Measurements from ENCODE around the gene HIF1A.
"Not testable (repeated sequence)": the region's sequence is repeated elsewhere in the genome, so short reads cannot be mapped to it uniquely, and the experiment has no call there.

HIF1A gene

GRCh38 chr14:61749264-61749663 is 54.0 kb downstream of the HIF1A start:
- no peak overlapping the region for H2AFZ ChIP-seq (ENCODE audit: low read length, unreplicated experiment)
- H3K4me3 ChIP-seq (ENCODE audit: low read depth, low read length) = peak overlapping the region; percentile 81
- peaks cover 74% of the 10 kb centered on the region for H3K36me3 ChIP-seq (ENCODE audit: insufficient read depth, low read length)
- peaks cover 62% of the 10 kb centered on the region for H3K4me1 ChIP-seq (ENCODE audit: control insufficient read depth, insufficient read depth, low read length, unreplicated experiment)
- no peaks in the 10 kb centered on the region for H3K27me3 ChIP-seq (ENCODE audit: insufficient read depth, low read length)
- peak overlapping the region; percentile 82 for H3K27ac ChIP-seq (ENCODE audit: low read depth, low read length)
- H3K79me2 ChIP-seq (ENCODE audit: control insufficient read depth, insufficient read depth, low read length, unreplicated experiment) = peaks cover 52% of the 10 kb centered on the region

GRCh38 chr14:61749867-61750266 is 54.6 kb downstream of the HIF1A start:
- H3K36me3 ChIP-seq (ENCODE audit: insufficient read depth, low read length) = peaks cover 69% of the 10 kb centered on the region
- H3K4me3 ChIP-seq (ENCODE audit: low read depth, low read length) = peak overlapping the region; percentile 81
- H3K79me2 ChIP-seq (ENCODE audit: control insufficient read depth, insufficient read depth, low read length, unreplicated experiment) = peaks cover 50% of the 10 kb centered on the region

GRCh38 chr14:61750708-61751474 is 55.6 kb downstream of the HIF1A start:
- no peak overlapping the region for H2AFZ ChIP-seq (ENCODE audit: low read length, unreplicated experiment)

More at GRCh38 chr14:61749867-61750266, 54.6 kb downstream of the HIF1A start:
- H2AFZ ChIP-seq (ENCODE audit: low read length, unreplicated experiment) = no peak overlapping the region
- peak overlapping the region; percentile 82 for H3K27ac ChIP-seq (ENCODE audit: low read depth, low read length)
- H3K27me3 ChIP-seq (ENCODE audit: insufficient read depth, low read length) = no peaks in the 10 kb centered on the region
- H3K4me1 ChIP-seq (ENCODE audit: control insufficient read depth, insufficient read depth, low read length, unreplicated experiment) = peaks cover 68% of the 10 kb centered on the region

GRCh38 chr14:61751475-61751989 is 56.2 kb downstream of the HIF1A start:
- H3K36me3 ChIP-seq (ENCODE audit: insufficient read depth, low read length) = peaks cover 58% of the 10 kb centered on the region
- no peak overlapping the region for H2AFZ ChIP-seq (ENCODE audit: low read length, unreplicated experiment)
- peak overlapping the region; percentile 82 for H3K27ac ChIP-seq (ENCODE audit: low read depth, low read length)
- peaks cover 38% of the 10 kb centered on the region for H3K79me2 ChIP-seq (ENCODE audit: control insufficient read depth, insufficient read depth, low read length, unreplicated experiment)
- peak overlapping the region; percentile 81 for H3K4me3 ChIP-seq (ENCODE audit: low read depth, low read length)
- no peaks in the 10 kb centered on the region for H3K27me3 ChIP-seq (ENCODE audit: insufficient read depth, low read length)
- H3K4me1 ChIP-seq (ENCODE audit: control insufficient read depth, insufficient read depth, low read length, unreplicated experiment) = peaks cover 60% of the 10 kb centered on the region

More at GRCh38 chr14:61750708-61751474, 55.6 kb downstream of the HIF1A start:
- Histone ChIP-seq H3K4me3 (ENCODE audit: low read depth, low read length) (peak overlapping the region; percentile 81), H3K36me3 (ENCODE audit: insufficient read depth, low read length) (peaks cover 60% of the 10 kb centered on the region), H3K27ac (ENCODE audit: low read depth, low read length) (peak overlapping the region; percentile 82), H3K27me3 (ENCODE audit: insufficient read depth, low read length) (no peaks in the 10 kb centered on the region), H3K4me1 (ENCODE audit: control insufficient read depth, insufficient read depth, low read length, unreplicated experiment) (peaks cover 62% of the 10 kb centered on the region), H3K79me2 (ENCODE audit: control insufficient read depth, insufficient read depth, low read length, unreplicated experiment) (peaks cover 41% of the 10 kb centered on the region)

- Histone ChIP-seq H2AFZ (ENCODE audit: low read length, unreplicated experiment) (no peak overlapping the region), H3K36me3 (ENCODE audit: insufficient read depth, low read length) (peaks cover 47% of the 10 kb centered on the region), H3K4me3 (ENCODE audit: low read depth, low read length) (no peak overlapping the region; the same call in 1 of the 2 replicates), H3K4me1 (ENCODE audit: control insufficient read depth, insufficient read depth, low read length, unreplicated experiment) (peaks cover 49% of the 10 kb centered on the region), H3K79me2 (ENCODE audit: control insufficient read depth, insufficient read depth, low read length, unreplicated experiment) (peaks cover 30% of the 10 kb centered on the region), H3K27ac (ENCODE audit: low read depth, low read length) (peak overlapping the region; percentile 82), H3K27me3 (ENCODE audit: insufficient read depth, low read length) (no peaks in the 10 kb centered on the region)
Observed at GRCh38 chr14:61752626-61753025, 57.3 kb downstream of the HIF1A start.

GRCh38 chr14:61753631-61754030 is 58.3 kb downstream of the HIF1A start:
- H3K36me3 ChIP-seq (ENCODE audit: insufficient read depth, low read length) = peaks cover 37% of the 10 kb centered on the region
- H3K4me3 ChIP-seq (ENCODE audit: low read depth, low read length) = no peak overlapping the region
- peaks cover 21% of the 10 kb centered on the region for H3K79me2 ChIP-seq (ENCODE audit: control insufficient read depth, insufficient read depth, low read length, unreplicated experiment)
- H2AFZ ChIP-seq (ENCODE audit: low read length, unreplicated experiment) = no peak overlapping the region
- H3K27ac ChIP-seq (ENCODE audit: low read depth, low read length) = peak overlapping the region; percentile 82
- no peaks in the 10 kb centered on the region for H3K27me3 ChIP-seq (ENCODE audit: insufficient read depth, low read length)
- H3K4me1 ChIP-seq (ENCODE audit: control insufficient read depth, insufficient read depth, low read length, unreplicated experiment) = peaks cover 45% of the 10 kb centered on the region

GRCh38 chr14:61754627-61755381 is 59.5 kb downstream of the HIF1A start:
- peaks cover 25% of the 10 kb centered on the region for H3K36me3 ChIP-seq (ENCODE audit: insufficient read depth, low read length)
- peak overlapping the region; percentile 82 for H3K27ac ChIP-seq (ENCODE audit: low read depth, low read length)
- no peaks in the 10 kb centered on the region for H3K27me3 ChIP-seq (ENCODE audit: insufficient read depth, low read length)

GRCh38 chr14:61755382-61755742 is 60.0 kb downstream of the HIF1A start:
- H2AFZ ChIP-seq (ENCODE audit: low read length, unreplicated experiment); H3K27me3 ChIP-seq (ENCODE audit: insufficient read depth, low read length); H3K79me2 ChIP-seq (ENCODE audit: control insufficient read depth, insufficient read depth, low read length, unreplicated experiment); H3K4me3 ChIP-seq (ENCODE audit: low read depth, low read length): not testable (repeated sequence)
- Histone ChIP-seq H3K36me3 (ENCODE audit: insufficient read depth, low read length) (peaks cover 19% of the 10 kb centered on the region), H3K27ac (ENCODE audit: low read depth, low read length) (peak overlapping the region; percentile 82), H3K4me1 (ENCODE audit: control insufficient read depth, insufficient read depth, low read length, unreplicated experiment) (peaks cover 35% of the 10 kb centered on the region)

More at GRCh38 chr14:61754627-61755381, 59.5 kb downstream of the HIF1A start:
- Histone ChIP-seq H3K79me2 (ENCODE audit: control insufficient read depth, insufficient read depth, low read length, unreplicated experiment) (peaks cover 10% of the 10 kb centered on the region), H3K4me3 (ENCODE audit: low read depth, low read length) (no peak overlapping the region), H2AFZ (ENCODE audit: low read length, unreplicated experiment) (no peak overlapping the region), H3K4me1 (ENCODE audit: control insufficient read depth, insufficient read depth, low read length, unreplicated experiment) (peaks cover 37% of the 10 kb centered on the region)

- H3K36me3 ChIP-seq (ENCODE audit: insufficient read depth, low read length) = peaks cover 15% of the 10 kb centered on the region
- no peaks in the 10 kb centered on the region for H3K79me2 ChIP-seq (ENCODE audit: control insufficient read depth, insufficient read depth, low read length, unreplicated experiment)
- peaks cover 35% of the 10 kb centered on the region for H3K4me1 ChIP-seq (ENCODE audit: control insufficient read depth, insufficient read depth, low read length, unreplicated experiment)
- H3K4me3 ChIP-seq (ENCODE audit: low read depth, low read length) = no peak overlapping the region
- H2AFZ ChIP-seq (ENCODE audit: low read length, unreplicated experiment) = no peak overlapping the region
- H3K27me3 ChIP-seq (ENCODE audit: insufficient read depth, low read length) = no peaks in the 10 kb centered on the region
- peak overlapping the region; percentile 82 for H3K27ac ChIP-seq (ENCODE audit: low read depth, low read length)
Observed at GRCh38 chr14:61756135-61756534, 60.8 kb downstream of the HIF1A start.

GRCh38 chr14:61759878-61760277 is 64.6 kb downstream of the HIF1A start:
- Histone ChIP-seq H3K36me3 (ENCODE audit: insufficient read depth, low read length) (peaks cover 7% of the 10 kb centered on the region), H3K27me3 (ENCODE audit: insufficient read depth, low read length) (no peaks in the 10 kb centered on the region), H3K4me1 (ENCODE audit: control insufficient read depth, insufficient read depth, low read length, unreplicated experiment) (peaks cover 20% of the 10 kb centered on the region), H3K79me2 (ENCODE audit: control insufficient read depth, insufficient read depth, low read length, unreplicated experiment) (peaks cover 27% of the 10 kb centered on the region), H2AFZ (ENCODE audit: low read length, unreplicated experiment) (no peak overlapping the region), H3K27ac (ENCODE audit: low read depth, low read length) (no peak overlapping the region), H3K4me3 (ENCODE audit: low read depth, low read length) (no peak overlapping the region)

All from ACC112 (cell line).